COLO668 (cell line): ENCODE data around the gene KCTD10.
"Not testable (repeated sequence)": the region's sequence is repeated elsewhere in the genome, so short reads cannot be mapped to it uniquely, and the experiment has no call there.

Experiments
- DNase-seq: peaks from one replicate; lab custom pipeline; 2025; ENCODE audit not compliant: unreplicated experiment; lab: John Stamatoyannopoulos, UW

Gene KCTD10

GRCh38 chr12:109449845-109450532 lies 27.1 kb downstream of the KCTD10 start:
- DNase-seq = no peak

- DNase-seq = no peak
These were observed 28.3 kb downstream of the KCTD10 start for GRCh38 chr12:109448707-109449390.

GRCh38 chr12:109448272-109448671 lies 28.8 kb downstream of the KCTD10 start:
- DNase-seq = no peak

- DNase-seq = no peak
These were observed 29.6 kb downstream of the KCTD10 start for GRCh38 chr12:109447482-109447881.

- DNase-seq = no peak
These were observed 30.2 kb downstream of the KCTD10 start for GRCh38 chr12:109446869-109447268.

- DNase-seq = no peak
These were observed 31.9 kb downstream of the KCTD10 start for GRCh38 chr12:109445191-109445609.

- no peak for DNase-seq
These were observed 32.8 kb downstream of the KCTD10 start for GRCh38 chr12:109444259-109444658.

GRCh38 chr12:109443794-109444193 lies 33.3 kb downstream of the KCTD10 start:
- no peak for DNase-seq

- DNase-seq = peak; percentile 25
These were observed 36.1 kb downstream of the KCTD10 start for GRCh38 chr12:109440851-109441490.

GRCh38 chr12:109439951-109440350 lies 37.1 kb downstream of the KCTD10 start:
- DNase-seq = not testable (repeated sequence)

- no peak for DNase-seq
These were observed 37.9 kb downstream of the KCTD10 start for GRCh38 chr12:109439181-109439580.

GRCh38 chr12:109436188-109436560 lies 40.9 kb downstream of the KCTD10 start:
- no peak for DNase-seq

GRCh38 chr12:109435428-109436187 lies 41.5 kb downstream of the KCTD10 start:
- no peak for DNase-seq

GRCh38 chr12:109434582-109434981 lies 42.5 kb downstream of the KCTD10 start:
- DNase-seq = no peak

GRCh38 chr12:109433618-109434017 lies 43.5 kb downstream of the KCTD10 start:
- DNase-seq = peak; percentile 13

- DNase-seq = peak; percentile 85
These were observed 44.2 kb downstream of the KCTD10 start for GRCh38 chr12:109432842-109433304.

GRCh38 chr12:109432431-109432830 lies 44.7 kb downstream of the KCTD10 start:
- no peak for DNase-seq

GRCh38 chr12:109430244-109430643 lies 46.9 kb downstream of the KCTD10 start:
- no peak for DNase-seq

- DNase-seq = not testable (repeated sequence)
These were observed 48.3 kb downstream of the KCTD10 start for GRCh38 chr12:109428804-109429203.

- peak; percentile 83 for DNase-seq
These were observed 49.0 kb downstream of the KCTD10 start for GRCh38 chr12:109428037-109428629.

GRCh38 chr12:109423392-109423791 lies 53.7 kb downstream of the KCTD10 start:
- DNase-seq = no peak
